ENCODE data around the gene QKI. TPM values are rescaled to one million over a fixed set of nuclear protein-coding genes. Genes with fewer than 3 reads are reported as not detected.

QKI gene
- total and polyA plus RNA-seq, 2 of the 8 experiments (the other 6 are each of a cell fraction or from before 2014, with no cell fraction given) = 181 to 183 TPM

DNA sequence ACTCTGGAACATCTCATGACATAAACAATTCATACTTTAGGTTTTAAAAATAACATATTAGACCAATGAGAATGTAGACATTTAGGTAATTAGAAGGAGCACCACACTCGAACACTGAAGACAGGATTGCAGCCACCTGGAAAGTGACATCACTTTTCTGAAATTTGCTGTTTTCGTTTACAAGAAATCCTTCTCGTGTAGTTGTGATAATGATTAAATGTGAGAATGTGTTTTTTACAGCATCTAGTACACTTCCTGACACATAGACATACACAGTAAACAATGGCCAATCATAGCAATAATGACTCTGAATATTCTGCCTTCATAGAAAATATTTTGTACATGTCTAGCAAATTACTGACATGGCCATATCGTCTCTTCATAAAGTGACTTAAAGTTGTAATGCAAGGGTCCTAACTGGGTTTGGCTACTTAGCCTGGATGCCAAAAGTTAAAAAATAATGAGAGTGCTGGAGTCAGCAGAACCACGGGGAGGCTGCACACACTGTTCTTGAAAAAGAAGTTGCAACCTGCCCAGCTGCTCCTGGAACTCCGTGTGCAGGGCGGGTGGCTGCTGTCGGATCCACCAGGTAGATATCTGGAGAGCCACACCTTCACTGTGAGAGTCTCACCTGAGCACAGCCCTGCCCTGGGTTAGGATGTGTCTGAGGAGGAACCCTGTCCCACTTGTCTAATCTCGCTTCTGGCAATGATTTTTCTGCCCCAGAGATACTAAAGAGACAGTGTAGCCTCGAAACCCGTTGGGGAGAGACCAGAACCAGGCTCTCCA lies 212.9 kb downstream of the QKI start:
- Histone ChIP-seq H2AK5ac (ENCODE audit: low read depth, low read length) (no peak overlapping the region), H3K9ac (replicated peaks in 1 of 4; ENCODE audit: extremely low read depth in 1 of 4, low read depth in 3 of 4, low read length in 3 of 4) (no peak overlapping the region), H3K27ac (ENCODE audit: low read depth, low read length) (no peak overlapping the region), H4K20me1 (replicated peaks in 1 of 2; ENCODE audit: control insufficient read depth in 1 of 2, insufficient read depth in 2 of 2, low read length in 2 of 2) (no peaks in the 10 kb centered on the region), H3K4ac (replicated peaks; ENCODE audit: insufficient read length, low read depth, low read length) (no peak overlapping the region), H3K9me3 (ENCODE audit: insufficient read depth in 2 of 2, low read depth in 1 of 2, low read length in 1 of 2) (peaks cover 0 to 12% of the 10 kb centered on the region in 2 experiments; a peak in 1 of 4 replicates), H2BK12ac (ENCODE audit: low read depth, low read length) (no peak overlapping the region), H3K23ac (ENCODE audit: insufficient read length) (no peak overlapping the region), H2BK15ac (ENCODE audit: low read length) (no peak overlapping the region), H3K4me2 (ENCODE audit: insufficient read depth in 1 of 2, low read depth in 2 of 2, low read length in 2 of 2) (no peak overlapping the region), H3K18ac (ENCODE audit: extremely low read depth, low read length) (no peak overlapping the region), H3K36me3 (ENCODE audit: control insufficient read depth in 2 of 4, insufficient read depth in 4 of 4, low read length in 3 of 4) (no peaks in the 10 kb centered on the region), H2BK5ac (ENCODE audit: low read depth, low read length) (no peak overlapping the region), H3K56ac (replicated peaks; ENCODE audit: insufficient read length, low read depth, low read length) (no peak overlapping the region), H4K5ac (ENCODE audit: insufficient read length, low read depth, low read length) (no peak overlapping the region), H3K79me2 (ENCODE audit: control insufficient read depth in 1 of 2, insufficient read depth in 2 of 2, low read length in 2 of 2) (no peaks in the 10 kb centered on the region), H3K79me1 (ENCODE audit: low read depth, low read length) (no peaks in the 10 kb centered on the region), H4K8ac (ENCODE audit: extremely low read depth, insufficient read depth, low read length) (no peak overlapping the region), H3K27me3 (replicated peaks in 1 of 4; ENCODE audit: control insufficient read depth in 3 of 4, extremely low read depth in 1 of 4, insufficient read depth in 3 of 4, low read length in 3 of 4) (no peaks in the 10 kb centered on the region), H4K91ac (replicated peaks; ENCODE audit: insufficient read length, low read length) (no peak overlapping the region), H3K4me1 (replicated peaks in 1 of 4; ENCODE audit: control insufficient read depth in 3 of 4, insufficient read depth in 4 of 4, low read length in 3 of 4) (no peaks in the 10 kb centered on the region), H2AFZ (ENCODE audit: low read length) (no peak overlapping the region), H2BK20ac (ENCODE audit: low read length) (no peak overlapping the region), H3K14ac (ENCODE audit: insufficient read length) (no peak overlapping the region), H3K23me2 (ENCODE audit: low read depth, low read length) (no peaks in the 10 kb centered on the region), H3K4me3 (ENCODE audit: extremely low read depth in 1 of 4, insufficient read depth in 2 of 4, low read depth in 3 of 4, low read length in 4 of 4) (no peak overlapping the region), H2BK120ac (replicated peaks; ENCODE audit: low read depth, low read length) (no peak overlapping the region)
- DNase-seq (ENCODE audit: low read depth in 1 of 2, low spot score in 2 of 2) (no peak), FAIRE-seq (no peak)
- 88% methylated on average over 11 of the region's 11 CpGs; no CpG with 5 or more reads in 1 of the 2 experiments for WGBS, 2 experiments (ENCODE audit: extremely low coverage in 1 of 2, insufficient coverage in 1 of 2, insufficient read length in 1 of 2, insufficient replicate concordance in 2 of 2, low coverage in 1 of 2, low lambda C conversion rate in 2 of 2, missing lambda C conversion rate in 1 of 2)
- POLR2A ChIA-PET (ENCODE audit: partially characterized antibody) = no interaction called here
- CTCF ChIA-PET (ENCODE audit: partially characterized antibody) = no interaction called here
- no peak for TF ChIP-seq CBX5 (IDR thresholded peaks at IDR 0.05; ENCODE audit: low read depth, low read length)
- TF ChIP-seq BCL11A (IDR thresholded peaks at IDR 0.05; ENCODE audit: low read depth in 2 of 2, low read length in 2 of 2) = no peak
- TF ChIP-seq NANOG (IDR thresholded peaks at IDR 0.05; ENCODE audit: insufficient read depth, low read depth, low read length, poor library complexity, severe bottlenecking) = no peak
- TF ChIP-seq, protein P1, sequence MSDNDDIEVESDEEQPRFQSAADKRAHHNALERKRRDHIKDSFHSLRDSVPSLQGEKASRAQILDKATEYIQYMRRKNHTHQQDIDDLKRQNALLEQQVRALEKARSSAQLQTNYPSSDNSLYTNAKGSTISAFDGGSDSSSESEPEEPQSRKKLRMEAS (IDR thresholded peaks at IDR 0.05) = no peak
- no peak for TF ChIP-seq RBBP5 (IDR thresholded peaks at IDR 0.05; ENCODE audit: borderline replicate concordance, low read depth, low read length)
- no peak for TF ChIP-seq FOSL1 (IDR thresholded peaks at IDR 0.05; ENCODE audit: insufficient read depth, low read depth, low read length)
- TF ChIP-seq GTF2F1 (IDR thresholded peaks at IDR 0.05; ENCODE audit: borderline replicate concordance, low read depth, low read length) = no peak
- no peak for TF ChIP-seq CHD2 (IDR thresholded peaks at IDR 0.05; ENCODE audit: low read length)
- no peak for TF ChIP-seq SP4 (IDR thresholded peaks at IDR 0.05; ENCODE audit: low read length)
- no peak for TF ChIP-seq POLR2A (IDR thresholded peaks at IDR 0.05; ENCODE audit: control extremely low read depth in 1 of 2, low read depth in 2 of 2, low read length in 2 of 2)
- TF ChIP-seq HDAC2 (IDR thresholded peaks at IDR 0.05; ENCODE audit: borderline replicate concordance in 1 of 2, low read depth in 2 of 2, low read length in 2 of 2) = no peak
- TF ChIP-seq ZNF274 (IDR thresholded peaks at IDR 0.05; ENCODE audit: borderline replicate concordance, extremely low read depth, low read length) = no peak
- no peak for TF ChIP-seq PHF8 (conservative IDR thresholded peaks at IDR 0.05; ENCODE audit: low read depth, low read length)
